Measurements from ENCODE around the gene TRPV3. TPM values are rescaled to one million over a fixed set of nuclear protein-coding genes. Genes with fewer than 3 reads are reported as not detected.

TRPV3 gene
- polyA plus RNA-seq, 1 donor (not counting 4 experiments of a cell fraction or from before 2014, with no cell fraction given) = 9.4 TPM

- no peak for FAIRE-seq
- no peak for TF ChIP-seq EZH2 (IDR thresholded peaks at IDR 0.05; ENCODE audit: low read length)
- no peak for TF ChIP-seq CTCF (optimal IDR thresholded peaks at IDR 0.05 in 1 of 3, IDR thresholded peaks at IDR 0.05 in 1 of 3, conservative IDR thresholded peaks at IDR 0.05 in 1 of 3; ENCODE audit: extremely low read depth in 1 of 3, insufficient read depth in 2 of 3, low read length in 3 of 3)
- Histone ChIP-seq H3K4me3 (ENCODE audit: control insufficient read depth in 2 of 3, extremely low read depth in 1 of 3, insufficient read depth in 2 of 3, low read depth in 1 of 3, low read length in 3 of 3) (no peak overlapping the region), H3K9ac (ENCODE audit: control insufficient read depth, extremely low read depth, insufficient read depth, low read length) (no peak overlapping the region), H4K20me1 (ENCODE audit: control insufficient read depth, extremely low read depth, insufficient read depth, low read length) (no peaks in the 10 kb centered on the region), H3K4me1 (ENCODE audit: control insufficient read depth, extremely low read depth, insufficient read depth, low read length) (peaks cover 7% of the 10 kb centered on the region), H3K79me2 (ENCODE audit: control insufficient read depth, insufficient read depth, low read length) (peaks cover 5% of the 10 kb centered on the region), H3K27ac (ENCODE audit: control insufficient read depth, insufficient read depth, low read length) (no peak overlapping the region), H2AFZ (ENCODE audit: control insufficient read depth, low read length) (no peak overlapping the region), H3K27me3 (ENCODE audit: control insufficient read depth, extremely low read depth, insufficient read depth, low read length) (no peaks in the 10 kb centered on the region), H3K9me1 (ENCODE audit: control insufficient read depth, extremely low read depth, insufficient read depth, low read length) (no peaks in the 10 kb centered on the region), H3K36me3 (ENCODE audit: control insufficient read depth in 2 of 2, extremely low read depth in 1 of 2, insufficient read depth in 2 of 2, low read length in 2 of 2) (peaks cover 18 to 25% of the 10 kb centered on the region in 2 experiments), H3K9me3 (ENCODE audit: control insufficient read depth, low read depth, low read length) (no peaks in the 10 kb centered on the region), H3K4me2 (ENCODE audit: control insufficient read depth, extremely low read depth, insufficient read depth, low read depth, low read length) (no peak overlapping the region)
- DNase-seq (ENCODE audit: low read depth, low spot score) = no peak
- dilution Hi-C loops (cut with MboI; ENCODE audit: extremely low pct_ligation_motif_present, low sequenced_read_pairs) = no loop called here
Measured at GRCh38 chr17:3546997-3547396, 10.6 kb downstream of the TRPV3 start.

- Histone ChIP-seq H3K79me2 (ENCODE audit: control insufficient read depth, insufficient read depth, low read length) (peaks cover 5% of the 10 kb centered on the region), H2AFZ (ENCODE audit: control insufficient read depth, low read length) (no peak overlapping the region), H3K9me1 (ENCODE audit: control insufficient read depth, extremely low read depth, insufficient read depth, low read length) (no peaks in the 10 kb centered on the region), H3K4me2 (ENCODE audit: control insufficient read depth, extremely low read depth, insufficient read depth, low read depth, low read length) (no peak overlapping the region), H3K27me3 (ENCODE audit: control insufficient read depth, extremely low read depth, insufficient read depth, low read length) (no peaks in the 10 kb centered on the region), H3K4me1 (ENCODE audit: control insufficient read depth, extremely low read depth, insufficient read depth, low read length) (peaks cover 7% of the 10 kb centered on the region), H3K9ac (ENCODE audit: control insufficient read depth, extremely low read depth, insufficient read depth, low read length) (no peak overlapping the region), H3K9me3 (ENCODE audit: control insufficient read depth, low read depth, low read length) (no peaks in the 10 kb centered on the region), H3K4me3 (ENCODE audit: control insufficient read depth in 2 of 3, extremely low read depth in 1 of 3, insufficient read depth in 2 of 3, low read depth in 1 of 3, low read length in 3 of 3) (no peak overlapping the region), H4K20me1 (ENCODE audit: control insufficient read depth, extremely low read depth, insufficient read depth, low read length) (no peaks in the 10 kb centered on the region), H3K36me3 (ENCODE audit: control insufficient read depth in 2 of 2, extremely low read depth in 1 of 2, insufficient read depth in 2 of 2, low read length in 2 of 2) (peaks cover 18 to 24% of the 10 kb centered on the region in 2 experiments), H3K27ac (ENCODE audit: control insufficient read depth, insufficient read depth, low read length) (no peak overlapping the region)
- DNase-seq (ENCODE audit: low read depth, low spot score) = no peak
- no peak for FAIRE-seq
- dilution Hi-C loops (cut with MboI; ENCODE audit: extremely low pct_ligation_motif_present, low sequenced_read_pairs) = no loop called here
- no peak for TF ChIP-seq CTCF (optimal IDR thresholded peaks at IDR 0.05 in 1 of 3, IDR thresholded peaks at IDR 0.05 in 1 of 3, conservative IDR thresholded peaks at IDR 0.05 in 1 of 3; ENCODE audit: extremely low read depth in 1 of 3, insufficient read depth in 2 of 3, low read length in 3 of 3)
- TF ChIP-seq EZH2 (IDR thresholded peaks at IDR 0.05; ENCODE audit: low read length) = no peak
Measured at GRCh38 chr17:3546521-3546920, 11.1 kb downstream of the TRPV3 start.

Data from keratinocyte (primary cell).